ENCODE measurements around the gene EFTUD2. TPM values are rescaled to one million over a fixed set of nuclear protein-coding genes. Genes with fewer than 3 reads are reported as not detected.

EFTUD2 gene
- total and polyA plus RNA-seq, 7 donors: 20.6 to 93.1 (median 48.4) TPM

- intact Hi-C loops (cut with DNase I): no loop called here
- peaks cover 16 to 84% (median 56%) of the 10 kb centered on the region in 4 donors for H3K36me3 ChIP-seq
- TF ChIP-seq CTCF (IDR thresholded peaks at IDR 0.05): no peak
- no peak overlapping the region for H3K4me3 ChIP-seq
- H3K9me3 ChIP-seq: no peaks in the 10 kb centered on the region
- H3K27ac ChIP-seq: no peak overlapping the region
- H3K27me3 ChIP-seq: no peaks in the 10 kb centered on the region
- H3K4me1 ChIP-seq: peaks cover 0 to 7% (median 2%) of the 10 kb centered on the region in 4 donors
- 96% methylated on average over 2 of the region's 2 CpGs for WGBS, 2 donors
- no peak for DNase-seq
Observed at GRCh38 chr17:44880062-44880461, 19.2 kb downstream of the EFTUD2 start.

DNA sequence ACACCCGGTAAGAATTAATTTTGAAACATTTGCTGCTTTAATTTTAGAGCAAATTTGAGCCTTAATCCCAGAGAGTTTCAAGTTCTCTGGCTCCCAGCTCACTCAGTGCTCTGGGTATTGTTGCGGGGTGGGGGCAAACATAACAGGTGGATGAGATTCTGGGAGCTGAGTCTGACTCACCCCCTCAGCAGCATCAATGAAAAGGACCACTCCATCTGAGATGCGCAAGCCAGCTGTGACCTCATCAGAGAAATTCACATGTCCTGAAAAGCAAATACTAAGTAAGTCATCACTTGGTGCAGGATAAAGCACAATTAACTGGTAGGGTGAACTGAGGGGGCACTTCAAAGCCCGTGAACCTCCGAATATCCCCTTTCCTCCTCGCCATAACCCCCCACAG is 19.9 kb downstream of the EFTUD2 start:
- no peaks in the 10 kb centered on the region for H3K27me3 ChIP-seq
- intact Hi-C loops (cut with DNase I): no loop called here
- TF ChIP-seq POLR2AphosphoS5 (IDR thresholded peaks at IDR 0.05): no peak
- no peak for TF ChIP-seq CTCF (IDR thresholded peaks at IDR 0.05)
- no peak for TF ChIP-seq POLR2A (IDR thresholded peaks at IDR 0.05)
- TF ChIP-seq EP300 (IDR thresholded peaks at IDR 0.05): no peak
- peaks cover 16 to 84% (median 53%) of the 10 kb centered on the region in 4 donors for H3K36me3 ChIP-seq
- WGBS, 2 donors: 89 to 99% methylated on average over 6 of the region's 6 CpGs
- H3K4me1 ChIP-seq: peaks cover 0 to 7% (median 2%) of the 10 kb centered on the region in 4 donors
- no peak for DNase-seq
- H3K9me3 ChIP-seq: no peaks in the 10 kb centered on the region
- no peak overlapping the region for H3K4me3 ChIP-seq
- H3K27ac ChIP-seq: no peak overlapping the region

DNA sequence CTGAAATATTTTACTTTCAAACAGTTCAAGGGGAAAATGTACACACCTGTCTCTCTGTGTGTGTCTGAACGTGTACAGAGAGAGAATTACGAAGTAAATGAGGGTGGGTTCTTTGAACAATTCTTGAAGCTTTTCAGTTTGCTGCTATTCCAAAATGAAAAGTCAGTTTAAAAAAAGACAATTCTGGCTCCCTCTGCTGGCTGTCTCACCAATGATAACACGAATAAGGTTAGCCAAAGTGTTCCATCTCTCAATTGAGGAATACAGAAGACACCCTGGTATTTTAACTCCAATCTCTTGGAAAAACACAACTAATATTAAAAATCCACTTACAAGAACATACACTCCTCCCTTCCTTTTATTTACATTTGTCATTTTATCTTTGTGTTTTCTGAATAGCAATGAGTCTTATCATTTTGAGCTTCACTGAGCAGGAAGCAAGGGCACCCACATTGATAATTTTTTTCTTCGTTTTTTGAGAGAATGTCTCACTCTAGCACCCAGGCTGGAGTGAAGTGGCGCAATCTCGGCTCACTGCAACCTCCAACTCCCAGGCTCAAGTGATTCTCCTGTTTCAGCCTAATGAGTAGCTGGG is 20.5 kb downstream of the EFTUD2 start:
- no peaks in the 10 kb centered on the region for H3K9me3 ChIP-seq
- peaks cover 0 to 7% (median 2%) of the 10 kb centered on the region in 4 donors for H3K4me1 ChIP-seq
- no peak for DNase-seq
- H3K27ac ChIP-seq: peak overlapping the region in 1 of 4 donors; percentile 54
- H3K36me3 ChIP-seq: peaks cover 16 to 82% (median 48%) of the 10 kb centered on the region in 4 donors
- no peak overlapping the region for H3K4me3 ChIP-seq
- H3K27me3 ChIP-seq: no peaks in the 10 kb centered on the region
- WGBS, 2 donors: 65 to 71% methylated on average over 6 of the region's 6 CpGs
- TF ChIP-seq CTCF (IDR thresholded peaks at IDR 0.05): peak; percentile 35 to 74 (median 59)
- no peak for TF ChIP-seq EP300 (IDR thresholded peaks at IDR 0.05)
- intact Hi-C loops (cut with DNase I): loop anchor here (1.0 kb wide), 1 partner anchor 104 kb away; no protein-coding TSS in a partner anchor

- WGBS, 2 donors: 90 to 91% methylated on average over 5 of the region's 5 CpGs
- intact Hi-C loops (cut with DNase I): no loop called here
- H3K36me3 ChIP-seq: peaks cover 16 to 78% (median 34%) of the 10 kb centered on the region in 4 donors
- H3K4me3 ChIP-seq: no peak overlapping the region
- TF ChIP-seq EP300 (IDR thresholded peaks at IDR 0.05) (no peak), POLR2AphosphoS5 (IDR thresholded peaks at IDR 0.05) (no peak), POLR2A (IDR thresholded peaks at IDR 0.05) (no peak), CTCF (IDR thresholded peaks at IDR 0.05) (no peak)
- H3K27ac ChIP-seq: peak overlapping the region in 2 of 4 donors; percentile 15 to 54
- H3K27me3 ChIP-seq: no peaks in the 10 kb centered on the region
- no peak for DNase-seq
- H3K9me3 ChIP-seq: no peaks in the 10 kb centered on the region
- H3K4me1 ChIP-seq: peaks cover 0 to 21% (median 17%) of the 10 kb centered on the region in 4 donors
Observed at GRCh38 chr17:44877121-44877520, 22.1 kb downstream of the EFTUD2 start.

DNA sequence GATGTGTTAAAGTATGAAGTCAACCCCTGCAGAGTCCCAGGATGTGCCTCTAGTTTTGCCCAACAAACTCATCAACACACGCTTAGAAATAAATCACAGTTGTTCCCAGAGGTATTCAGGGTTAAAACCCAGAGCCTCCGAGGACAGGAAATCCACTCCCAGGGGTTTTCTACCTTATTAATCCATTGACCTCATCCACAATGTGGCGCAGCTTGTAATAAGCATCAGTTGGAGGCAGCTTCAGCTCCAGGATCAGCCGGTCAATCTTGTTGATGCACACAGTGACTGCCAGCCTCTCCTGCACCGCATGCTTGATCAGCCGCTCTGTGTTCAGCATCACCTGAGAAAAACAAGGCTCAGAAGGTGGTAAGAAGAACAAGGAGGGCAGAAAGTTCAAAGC is 23.5 kb downstream of the EFTUD2 start:
- intact Hi-C loops (cut with DNase I): no loop called here
- H3K4me3 ChIP-seq: no peak overlapping the region
- peak overlapping the region in 1 of 4 donors; percentile 4 for H3K27ac ChIP-seq
- no peaks in the 10 kb centered on the region for H3K9me3 ChIP-seq
- DNase-seq: no peak
- WGBS, 2 donors: 95 to 96% methylated on average over 6 of the region's 6 CpGs
- peaks cover 12 to 72% (median 32%) of the 10 kb centered on the region in 4 donors for H3K36me3 ChIP-seq
- peaks cover 0 to 34% (median 30%) of the 10 kb centered on the region in 4 donors for H3K4me1 ChIP-seq
- no peaks in the 10 kb centered on the region for H3K27me3 ChIP-seq
- TF ChIP-seq CTCF (IDR thresholded peaks at IDR 0.05): no peak
- TF ChIP-seq POLR2AphosphoS5 (IDR thresholded peaks at IDR 0.05): no peak
- no peak for TF ChIP-seq EP300 (IDR thresholded peaks at IDR 0.05)
- no peak for TF ChIP-seq POLR2A (IDR thresholded peaks at IDR 0.05)
